HFF-Myc (cell line): ENCODE measurements around the gene GNB1L.

Experiments used
- DNase-seq: peaks from one replicate; pipeline ENCODE4 v3.0.0-alpha.2; 2011; ENCODE audit warnings: low read depth; ENCODE audit errors: extremely low read depth
- H3K4me3 ChIP-seq: replicated peaks from 2 replicates; pipeline ENCODE4 v1.5.1; 2011; ENCODE audit warnings: low read depth, mild to moderate bottlenecking, control low read depth, low read length
- TF ChIP-seq, protein P1 (sequence below): IDR thresholded peaks from 2 replicates; pipeline ENCODE4 v1.5.1; 2012; ENCODE audit warnings: mild to moderate bottlenecking, low read depth, low read length, control low read depth; ENCODE audit errors: missing control alignments

Gene GNB1L

DNA sequence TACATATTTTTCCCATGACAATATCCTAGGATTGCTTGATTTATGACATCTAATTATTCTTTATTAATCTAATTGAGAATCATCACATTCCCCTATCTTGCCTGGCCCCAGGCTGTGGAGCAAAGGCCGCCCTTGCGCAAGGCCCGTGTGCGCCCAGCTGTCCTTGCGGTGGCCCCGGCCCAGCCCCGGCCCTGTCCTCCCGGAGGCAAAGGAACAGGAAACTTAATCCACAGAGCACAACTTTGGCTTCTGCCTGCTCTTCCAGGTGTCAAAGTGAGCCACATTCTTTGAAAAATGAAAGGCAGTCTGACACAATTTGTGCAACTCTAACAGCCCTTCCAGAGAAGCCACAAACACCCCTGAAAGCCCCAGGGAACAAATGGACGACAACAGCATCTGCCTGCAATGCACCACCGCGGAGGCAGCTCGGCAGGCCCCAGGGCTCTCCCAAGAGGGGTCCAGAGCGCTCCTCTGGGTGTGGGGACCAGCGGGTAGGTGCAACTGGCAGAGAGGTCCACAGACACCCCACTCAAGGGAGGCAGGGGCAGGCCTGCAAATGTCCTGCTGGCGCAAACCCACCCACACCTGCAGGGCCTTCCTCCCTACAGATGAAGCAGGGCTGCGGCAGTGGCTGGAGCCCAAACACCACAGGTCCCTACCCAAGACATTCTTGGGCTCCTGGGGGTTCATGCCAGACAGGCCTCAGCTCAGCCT, 30.3 kb downstream of the GNB1L start:
- TF ChIP-seq, protein P1, sequence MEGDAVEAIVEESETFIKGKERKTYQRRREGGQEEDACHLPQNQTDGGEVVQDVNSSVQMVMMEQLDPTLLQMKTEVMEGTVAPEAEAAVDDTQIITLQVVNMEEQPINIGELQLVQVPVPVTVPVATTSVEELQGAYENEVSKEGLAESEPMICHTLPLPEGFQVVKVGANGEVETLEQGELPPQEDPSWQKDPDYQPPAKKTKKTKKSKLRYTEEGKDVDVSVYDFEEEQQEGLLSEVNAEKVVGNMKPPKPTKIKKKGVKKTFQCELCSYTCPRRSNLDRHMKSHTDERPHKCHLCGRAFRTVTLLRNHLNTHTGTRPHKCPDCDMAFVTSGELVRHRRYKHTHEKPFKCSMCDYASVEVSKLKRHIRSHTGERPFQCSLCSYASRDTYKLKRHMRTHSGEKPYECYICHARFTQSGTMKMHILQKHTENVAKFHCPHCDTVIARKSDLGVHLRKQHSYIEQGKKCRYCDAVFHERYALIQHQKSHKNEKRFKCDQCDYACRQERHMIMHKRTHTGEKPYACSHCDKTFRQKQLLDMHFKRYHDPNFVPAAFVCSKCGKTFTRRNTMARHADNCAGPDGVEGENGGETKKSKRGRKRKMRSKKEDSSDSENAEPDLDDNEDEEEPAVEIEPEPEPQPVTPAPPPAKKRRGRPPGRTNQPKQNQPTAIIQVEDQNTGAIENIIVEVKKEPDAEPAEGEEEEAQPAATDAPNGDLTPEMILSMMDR, result no peak
- no peak for DNase-seq
- no peak overlapping the region for H3K4me3 ChIP-seq

DNA sequence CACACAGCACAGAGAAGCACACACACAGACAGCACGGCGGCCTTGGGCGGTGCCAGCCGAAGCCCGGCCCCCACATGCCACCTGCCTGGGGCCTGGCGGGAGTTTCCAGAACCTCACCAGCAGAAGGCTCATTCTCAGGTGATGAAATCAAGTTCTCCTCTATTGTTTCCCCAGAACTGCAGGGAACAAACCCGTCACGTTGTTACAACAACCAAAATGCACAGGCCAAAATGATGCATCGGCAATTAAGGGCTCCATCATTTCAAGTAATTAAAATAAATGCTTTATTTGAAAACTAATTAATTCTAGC, 30.8 kb downstream of the GNB1L start:
- DNase-seq, result no peak
- no peak overlapping the region for H3K4me3 ChIP-seq
- TF ChIP-seq, protein P1, result no peak

DNA sequence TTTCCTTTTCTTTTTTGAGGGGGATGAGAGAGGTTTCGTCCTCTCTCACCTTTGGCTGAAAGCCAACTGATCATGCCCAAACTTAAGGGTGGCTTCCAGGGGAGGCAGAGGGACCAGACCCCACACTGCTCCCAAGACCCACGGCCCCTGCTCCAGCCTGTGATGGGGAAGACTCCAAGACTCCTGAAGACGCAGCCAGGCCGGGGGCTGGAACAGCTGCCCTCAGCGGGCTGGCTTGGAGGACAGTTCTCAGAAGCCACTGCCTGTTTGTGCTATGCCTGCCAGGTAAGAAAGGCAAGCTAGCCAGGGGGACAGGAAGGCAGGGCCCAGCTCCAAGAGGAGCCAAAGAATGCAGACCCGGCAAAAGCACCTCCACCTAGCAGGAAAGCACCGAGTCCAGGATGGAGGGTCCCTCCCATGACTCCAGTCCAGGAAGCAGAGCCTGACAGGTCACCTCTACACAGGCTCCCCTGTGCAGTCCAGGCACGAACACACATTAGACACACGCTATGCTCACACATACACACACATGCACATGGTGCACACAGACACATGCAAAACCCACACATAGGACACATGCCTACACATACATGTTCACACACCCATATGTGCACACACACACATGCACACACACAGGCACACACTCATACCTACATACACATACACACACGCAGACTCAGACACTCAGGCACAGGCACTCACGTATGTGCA, 31.3 kb downstream of the GNB1L start:
- H3K4me3 ChIP-seq, result no peak overlapping the region
- no peak for DNase-seq
- TF ChIP-seq, protein P1, result no peak

DNA sequence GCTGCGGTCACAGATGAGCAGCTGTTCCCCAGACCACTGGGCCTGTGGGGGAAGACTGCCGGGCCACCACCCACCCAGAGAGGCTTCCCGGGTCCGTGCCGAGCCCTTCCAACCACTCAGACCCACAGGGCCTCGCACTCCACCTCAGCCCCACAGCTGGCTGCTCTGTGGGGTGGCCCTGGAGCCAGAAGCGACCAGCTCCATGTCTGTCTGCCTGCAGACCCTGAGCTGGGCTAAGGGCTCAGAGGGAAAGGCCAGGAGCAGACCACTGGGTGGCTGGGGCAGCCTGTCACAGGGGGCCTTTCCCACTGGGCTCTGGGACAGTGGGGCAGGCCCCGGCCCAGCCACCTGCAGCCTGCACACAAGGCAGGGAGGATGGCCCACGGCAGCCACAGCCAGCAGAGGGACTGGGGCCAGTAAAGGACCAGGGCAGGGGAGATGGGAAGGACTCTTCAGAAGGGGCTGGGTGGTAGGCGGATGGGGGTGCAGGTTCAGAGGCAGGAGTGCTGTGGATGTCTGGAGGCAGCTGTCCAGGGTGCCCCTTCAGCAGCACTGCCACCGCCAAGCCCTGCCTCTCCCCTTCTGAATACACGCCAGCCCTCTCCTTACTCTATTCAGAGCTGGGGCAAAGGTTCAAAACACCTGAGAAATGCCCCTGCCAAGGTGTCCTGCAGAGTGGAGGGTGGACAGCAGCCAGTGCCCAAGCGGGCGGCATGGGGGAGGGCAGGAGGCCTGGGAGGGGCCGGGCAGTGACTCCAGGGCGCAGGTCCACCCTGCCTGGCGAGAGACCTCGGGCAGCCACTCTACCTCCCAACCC, 32.2 kb downstream of the GNB1L start:
- DNase-seq, result no peak
- no peak overlapping the region for H3K4me3 ChIP-seq
- TF ChIP-seq, protein P1, result no peak

DNA sequence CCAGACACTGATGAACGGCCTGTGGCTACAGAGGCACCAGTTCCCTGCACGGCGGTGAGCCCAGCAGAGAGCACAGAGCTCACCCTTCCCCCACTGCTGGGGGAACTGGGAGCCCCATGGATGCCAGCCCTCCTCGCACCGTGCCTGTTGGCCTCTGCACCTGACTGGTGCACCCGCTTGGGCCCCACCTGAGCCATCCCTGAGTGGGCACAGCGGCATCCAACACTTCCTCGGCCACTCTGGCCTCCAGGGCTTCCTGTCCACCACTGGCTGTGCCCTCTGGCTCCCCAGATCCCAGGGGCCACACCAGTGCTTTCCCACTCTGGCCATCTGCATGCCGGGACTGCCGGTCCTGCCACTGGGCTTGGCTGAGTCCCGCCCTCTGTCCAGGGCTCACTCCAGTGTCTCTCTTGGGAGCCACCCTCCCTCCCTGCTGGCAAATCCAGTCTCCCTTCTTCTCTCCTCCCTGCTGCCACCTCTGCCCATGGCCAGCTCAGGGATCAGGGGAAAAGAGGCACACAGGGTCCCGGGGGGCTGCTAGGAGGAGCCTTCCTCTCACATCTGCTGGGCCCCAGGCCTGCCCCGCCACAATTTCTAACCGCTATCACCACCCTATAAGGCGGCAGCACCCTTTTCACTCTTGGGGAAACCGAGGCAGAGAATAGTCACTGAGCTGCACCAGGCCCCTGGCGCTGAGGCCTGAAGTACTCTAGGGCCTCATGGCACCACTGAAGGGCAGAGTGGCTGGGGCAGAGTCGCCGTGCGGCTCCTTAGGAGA, 33.0 kb downstream of the GNB1L start:
- TF ChIP-seq, protein P1, result no peak
- no peak for DNase-seq
- no peak overlapping the region for H3K4me3 ChIP-seq

DNA sequence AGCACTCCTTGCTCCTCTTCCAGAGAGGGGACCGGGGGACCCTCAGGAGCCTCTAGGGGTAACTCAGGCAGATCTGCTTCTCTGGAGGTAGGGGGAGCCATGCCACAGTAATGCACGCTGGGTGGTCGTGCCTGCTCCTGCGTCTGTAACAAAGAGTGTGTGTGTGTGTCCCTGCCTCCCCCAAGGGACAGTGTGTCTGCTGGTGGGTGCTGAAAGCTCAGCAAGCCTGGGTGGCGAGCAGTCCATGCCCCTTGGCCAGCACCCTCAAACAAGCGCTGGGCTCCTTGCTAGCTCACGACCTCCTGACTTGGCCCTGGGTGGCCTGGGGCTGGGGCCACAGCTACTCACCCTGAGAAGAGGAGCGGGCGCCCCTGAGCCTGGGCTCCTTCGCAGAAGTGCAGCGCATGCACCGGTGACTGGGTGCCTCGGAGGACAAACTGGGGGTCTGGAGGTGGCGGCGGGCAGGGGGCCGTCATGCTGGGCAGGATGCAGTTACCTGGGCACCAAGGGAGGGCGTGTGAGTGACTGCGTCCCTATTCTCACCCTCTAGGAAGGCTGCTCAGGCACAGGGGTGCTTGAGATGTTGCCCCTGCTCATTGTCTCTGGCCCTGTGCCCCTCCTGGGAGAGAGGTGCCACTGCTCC, 33.7 kb downstream of the GNB1L start:
- TF ChIP-seq, protein P1, result no peak
- H3K4me3 ChIP-seq, result no peak overlapping the region
- DNase-seq, result no peak
